WTC11 (cell line): ENCODE measurements around the gene CERS5. TPM values are rescaled to one million over a fixed set of nuclear protein-coding genes. Genes with fewer than 3 reads are reported as not detected.
A peak's percentile ranks its signal among the peaks of the same experiment; 100 is the strongest.

Experiments
- ATAC-seq: fragments of 200-7000 bp; cut with Tn5 transposase; 2 replicates; pipeline ENCODE4 v1.10.0; 2021; ENCODE audit warnings: mild to moderate bottlenecking, moderate library complexity
- CTCF ChIA-PET: fragments of 300-600 bp; sonication (Branson Sonifier 250); formaldehyde crosslinking; loops from one replicate; lab custom pipeline; 2021; ENCODE audit warnings: antibody characterized with exemption; lab: Charles Lee
- POLR2A ChIA-PET: fragments of 350-600 bp; sonication (Branson Sonifier 250); formaldehyde crosslinking; loops from one replicate; lab custom pipeline; 2021; ENCODE audit warnings: antibody characterized with exemption; lab: Charles Lee
- DNase-seq: peaks from one replicate; pipeline ENCODE4 v3.0.0; 2021; ENCODE audit warnings: low spot score
- H3K27ac Mint-ChIP-seq: 2 replicates; pipeline ENCODE4 v1.8.0; 2021; ENCODE audit warnings: mixed read lengths
- H3K27me3 Mint-ChIP-seq: 2 replicates; pipeline ENCODE4 v1.8.0; 2021; ENCODE audit warnings: low read depth, mild to moderate bottlenecking, moderate library complexity, mixed read lengths
- H3K36me3 Mint-ChIP-seq: 2 replicates; pipeline ENCODE4 v1.8.0; 2021; ENCODE audit warnings: mixed read lengths
- H3K4me1 Mint-ChIP-seq: 2 replicates; pipeline ENCODE4 v1.8.0; 2022; ENCODE audit warnings: mixed read lengths
- H3K4me3 Mint-ChIP-seq: 2 replicates; pipeline ENCODE4 v1.8.0; 2021; ENCODE audit warnings: mild to moderate bottlenecking, moderate library complexity, mixed read lengths
- H3K9me3 Mint-ChIP-seq: 2 replicates; pipeline ENCODE4 v1.8.0; 2021; ENCODE audit warnings: mixed read lengths
- ATF1 ChIP-seq: sonication (generic); formaldehyde crosslinking; IDR thresholded peaks from 2 replicates; pipeline ENCODE4 v1.8.1; 2023; ENCODE audit warnings: mild to moderate bottlenecking, moderate library complexity, missing genetic modification reagents
- CBFB ChIP-seq: sonication (generic); formaldehyde crosslinking; IDR thresholded peaks from 2 replicates; pipeline ENCODE4 v1.8.1; 2022; ENCODE audit warnings: mild to moderate bottlenecking, low read depth, missing genetic modification reagents
- CTCF ChIP-seq: fragments of 200-600 bp; IDR thresholded peaks from 2 replicates; pipeline ENCODE4 v1.8.0; 2022; ENCODE audit warnings: antibody characterized with exemption
- E2F5 ChIP-seq: sonication (generic); formaldehyde crosslinking; IDR thresholded peaks from 2 replicates; pipeline ENCODE4 v1.8.1; 2022; ENCODE audit warnings: mild to moderate bottlenecking, moderate library complexity, missing genetic modification reagents
- EMX1 ChIP-seq: fragments of 250-450 bp; sonication (Bioruptor Pico); IDR thresholded peaks from 2 replicates; pipeline ENCODE4 v1.8.0; 2021; ENCODE audit warnings: mild to moderate bottlenecking
- FOXK1 ChIP-seq: sonication (generic); formaldehyde crosslinking; IDR thresholded peaks from 2 replicates; pipeline ENCODE4 v1.8.0; 2022; ENCODE audit warnings: mild to moderate bottlenecking, moderate library complexity, missing genetic modification reagents
- GTF2I ChIP-seq: fragments of 250-450 bp; sonication (Bioruptor Pico); conservative IDR thresholded peaks from 2 replicates; pipeline ENCODE4 v1.4.0; 2021; ENCODE audit warnings: mild to moderate bottlenecking
- IRF1 ChIP-seq: sonication (generic); formaldehyde crosslinking; IDR thresholded peaks from 2 replicates; pipeline ENCODE4 v1.8.0; 2023; ENCODE audit warnings: missing genetic modification reagents
- JUN ChIP-seq: sonication (generic); formaldehyde crosslinking; IDR thresholded peaks from 2 replicates; pipeline ENCODE4 v1.8.0; 2023; ENCODE audit warnings: mild to moderate bottlenecking, missing genetic modification reagents
- MAX ChIP-seq: sonication (generic); formaldehyde crosslinking; IDR thresholded peaks from 2 replicates; pipeline ENCODE4 v1.8.0; 2022; ENCODE audit warnings: mild to moderate bottlenecking, missing genetic modification reagents
- NR1H2 ChIP-seq: sonication (generic); formaldehyde crosslinking; IDR thresholded peaks from 2 replicates; pipeline ENCODE4 v1.9.0; 2021; ENCODE audit warnings: mild to moderate bottlenecking, moderate library complexity, missing genetic modification reagents
- TCF7 ChIP-seq: sonication (generic); formaldehyde crosslinking; IDR thresholded peaks from 2 replicates; pipeline ENCODE4 v1.8.0; 2022; ENCODE audit warnings: mild to moderate bottlenecking, low read depth, missing genetic modification reagents, moderate library complexity
- TEAD1 ChIP-seq: sonication (generic); formaldehyde crosslinking; IDR thresholded peaks from 2 replicates; pipeline ENCODE4 v1.8.0; 2022; ENCODE audit warnings: mild to moderate bottlenecking, missing genetic modification reagents
- USF2 ChIP-seq: sonication (generic); formaldehyde crosslinking; IDR thresholded peaks from 2 replicates; pipeline ENCODE4 v1.8.1; 2023; ENCODE audit warnings: mild to moderate bottlenecking, missing genetic modification reagents, moderate library complexity
- ZBTB21 ChIP-seq: sonication (generic); formaldehyde crosslinking; IDR thresholded peaks from 2 replicates; pipeline ENCODE4 v1.8.1; 2023; ENCODE audit warnings: mild to moderate bottlenecking, missing genetic modification reagents, borderline replicate concordance
- ZMAT4 ChIP-seq: fragments of 250-450 bp; sonication (Bioruptor Pico); IDR thresholded peaks from 2 replicates; pipeline ENCODE4 v1.9.0; 2021; ENCODE audit warnings: mild to moderate bottlenecking
- ZNF121 ChIP-seq: sonication (generic); formaldehyde crosslinking; IDR thresholded peaks from 2 replicates; pipeline ENCODE4 v1.8.0; 2023; ENCODE audit warnings: missing genetic modification reagents
- ZNF281 ChIP-seq: sonication (generic); formaldehyde crosslinking; IDR thresholded peaks from 2 replicates; pipeline ENCODE4 v1.8.0; 2023; ENCODE audit warnings: mild to moderate bottlenecking, missing genetic modification reagents
- ZNF425 ChIP-seq: fragments of 250-450 bp; sonication (Bioruptor Pico); conservative IDR thresholded peaks from 2 replicates; pipeline ENCODE4 v1.9.0; 2021; ENCODE audit warnings: mild to moderate bottlenecking
- total RNA-seq: library from RNA; stranded (reverse); gene quantifications from 3 replicates; pipeline ENCODE4 v1.2.3, GENCODE V29; 2021

Gene CERS5
- total RNA-seq, 1 experiment from 2014 or later, result 55.8 TPM

GRCh38 chr12:50111693-50112455 is 55.3 kb downstream of the CERS5 start, which contains the start of gene COX14 (continued):
- TF ChIP-seq TCF7 (0 out of 2 replicates have a peak, but pooled peaks have one; percentile 40), TEAD1 (CRISPR knock-in tag) (0 out of 2 replicates have a peak, but pooled peaks have one; percentile 51), EMX1 (CRISPR knock-in tag) (no peak), FOXK1 (peak; percentile 95), ZBTB21 (CRISPR knock-in tag) (peak; percentile 65; the same call in 1 of the 2 replicates)

GRCh38 chr12:50111395-50111692 is 55.8 kb downstream of the CERS5 start:
- H3K27me3 Mint-ChIP-seq, result no peaks in the 10 kb centered on the region
- peak overlapping the region; percentile 85 for H3K27ac Mint-ChIP-seq
- ATAC-seq (no peak), DNase-seq (no peak)
- TF ChIP-seq IRF1, result no peak
- peak; percentile 99 for TF ChIP-seq ZNF121 (CRISPR knock-in tag)
- peaks cover 19% of the 10 kb centered on the region for H3K4me1 Mint-ChIP-seq
- H3K4me3 Mint-ChIP-seq, result peak overlapping the region; percentile 76
- H3K36me3 Mint-ChIP-seq, result no peaks in the 10 kb centered on the region
- CTCF ChIA-PET, result interaction anchor here (0.5 to 4.8 kb wide), 53 partner anchors 9 to 1358 kb away, joined by 3 to 165 read pairs (median 6); partner anchors contain the start of genes CERS5, GPD1, RACGAP1 and SMARCD1
- POLR2A ChIA-PET, result interaction anchor here (0.6 to 4.2 kb wide), 10 partner anchors 9 to 1372 kb away, joined by 3 to 50 read pairs (median 4); partner anchors contain the start of genes CERS5, LIMA1 and SMARCD1
- H3K9me3 Mint-ChIP-seq, result no peaks in the 10 kb centered on the region

- ChIA-PET POLR2A (interaction anchor here (1.5 to 4.2 kb wide), 5 partner anchors 10 to 173 kb away, joined by 3 to 50 read pairs (median 12); partner anchors contain the start of genes CERS5, LIMA1 and SMARCD1), CTCF (interaction anchor here (0.6 to 4.8 kb wide), 43 partner anchors 9 to 847 kb away, joined by 3 to 165 read pairs (median 7); partner anchors contain the start of genes CERS5, GPD1, LIMA1 and SMARCD1)
- Mint-ChIP-seq H3K27me3 (no peaks in the 10 kb centered on the region), H3K27ac (peak overlapping the region; percentile 89), H3K9me3 (no peaks in the 10 kb centered on the region), H3K36me3 (no peaks in the 10 kb centered on the region), H3K4me1 (peaks cover 19% of the 10 kb centered on the region), H3K4me3 (peak overlapping the region; percentile 76)
- ATAC-seq (no peak), DNase-seq (peak; percentile 53)
- TF ChIP-seq TCF7 (no peak), CTCF (no peak), TEAD1 (CRISPR knock-in tag) (no peak), ATF1 (CRISPR knock-in tag) (no peak), ZNF281 (CRISPR knock-in tag) (no peak), MAX (CRISPR knock-in tag) (no peak), ZNF425 (CRISPR knock-in tag) (no peak), GTF2I (CRISPR knock-in tag) (no peak), NR1H2 (CRISPR knock-in tag) (no peak), USF2 (CRISPR knock-in tag) (no peak), JUN (CRISPR knock-in tag) (no peak), CBFB (CRISPR knock-in tag) (no peak), ZMAT4 (CRISPR knock-in tag) (no peak), E2F5 (CRISPR knock-in tag) (no peak), IRF1 (no peak)
Measured at GRCh38 chr12:50110762-50111351, 56.3 kb downstream of the CERS5 start.
